ENCODE data around the gene SLC22A9.

SLC22A9 gene

DNA sequence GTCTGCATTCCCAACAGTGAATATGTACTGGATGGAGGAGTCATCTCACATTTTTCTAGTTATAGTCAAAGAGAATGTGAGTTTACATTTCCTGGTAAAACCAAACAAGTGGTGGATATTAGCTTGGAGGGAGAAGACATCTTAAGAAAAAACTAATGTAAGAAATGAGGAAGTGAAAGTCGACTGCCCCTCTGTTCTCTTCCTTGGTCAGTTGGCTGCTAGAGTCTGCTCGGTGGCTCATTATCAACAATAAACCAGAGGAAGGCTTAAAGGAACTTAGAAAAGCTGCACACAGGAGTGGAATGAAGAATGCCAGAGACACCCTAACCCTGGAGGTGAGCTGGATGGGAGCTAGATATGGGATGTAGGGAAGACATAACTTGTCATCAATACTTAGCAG, 5.8 kb downstream of the SLC22A9 start:
- TF ChIP-seq FOXM1 (IDR thresholded peaks at IDR 0.05; ENCODE audit: borderline replicate concordance, low read depth) (no peak), ZBTB7A (IDR thresholded peaks at IDR 0.05; ENCODE audit: low read depth) (no peak), CREB1 (IDR thresholded peaks at IDR 0.05; ENCODE audit: low read depth) (no peak), RAD21 (IDR thresholded peaks at IDR 0.05; ENCODE audit: low read depth) (no peak), USF1 (IDR thresholded peaks at IDR 0.05) (no peak), TAF1 (IDR thresholded peaks at IDR 0.05; ENCODE audit: low read depth) (no peak), YY1 (IDR thresholded peaks at IDR 0.05; ENCODE audit: low read depth) (no peak), NFIC (IDR thresholded peaks at IDR 0.05) (no peak), TCF12 (IDR thresholded peaks at IDR 0.05; ENCODE audit: low read depth) (no peak), MAX (IDR thresholded peaks at IDR 0.05) (no peak), TEAD4 (IDR thresholded peaks at IDR 0.05) (no peak), EGR1 (IDR thresholded peaks at IDR 0.05) (no peak), EP300 (IDR thresholded peaks at IDR 0.05; ENCODE audit: borderline replicate concordance) (no peak), CEBPB (IDR thresholded peaks at IDR 0.05) (no peak)
- TF ChIP-seq, protein P1, sequence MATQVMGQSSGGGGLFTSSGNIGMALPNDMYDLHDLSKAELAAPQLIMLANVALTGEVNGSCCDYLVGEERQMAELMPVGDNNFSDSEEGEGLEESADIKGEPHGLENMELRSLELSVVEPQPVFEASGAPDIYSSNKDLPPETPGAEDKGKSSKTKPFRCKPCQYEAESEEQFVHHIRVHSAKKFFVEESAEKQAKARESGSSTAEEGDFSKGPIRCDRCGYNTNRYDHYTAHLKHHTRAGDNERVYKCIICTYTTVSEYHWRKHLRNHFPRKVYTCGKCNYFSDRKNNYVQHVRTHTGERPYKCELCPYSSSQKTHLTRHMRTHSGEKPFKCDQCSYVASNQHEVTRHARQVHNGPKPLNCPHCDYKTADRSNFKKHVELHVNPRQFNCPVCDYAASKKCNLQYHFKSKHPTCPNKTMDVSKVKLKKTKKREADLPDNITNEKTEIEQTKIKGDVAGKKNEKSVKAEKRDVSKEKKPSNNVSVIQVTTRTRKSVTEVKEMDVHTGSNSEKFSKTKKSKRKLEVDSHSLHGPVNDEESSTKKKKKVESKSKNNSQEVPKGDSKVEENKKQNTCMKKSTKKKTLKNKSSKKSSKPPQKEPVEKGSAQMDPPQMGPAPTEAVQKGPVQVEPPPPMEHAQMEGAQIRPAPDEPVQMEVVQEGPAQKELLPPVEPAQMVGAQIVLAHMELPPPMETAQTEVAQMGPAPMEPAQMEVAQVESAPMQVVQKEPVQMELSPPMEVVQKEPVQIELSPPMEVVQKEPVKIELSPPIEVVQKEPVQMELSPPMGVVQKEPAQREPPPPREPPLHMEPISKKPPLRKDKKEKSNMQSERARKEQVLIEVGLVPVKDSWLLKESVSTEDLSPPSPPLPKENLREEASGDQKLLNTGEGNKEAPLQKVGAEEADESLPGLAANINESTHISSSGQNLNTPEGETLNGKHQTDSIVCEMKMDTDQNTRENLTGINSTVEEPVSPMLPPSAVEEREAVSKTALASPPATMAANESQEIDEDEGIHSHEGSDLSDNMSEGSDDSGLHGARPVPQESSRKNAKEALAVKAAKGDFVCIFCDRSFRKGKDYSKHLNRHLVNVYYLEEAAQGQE (IDR thresholded peaks at IDR 0.05; ENCODE audit: low read depth): no peak

DNA sequence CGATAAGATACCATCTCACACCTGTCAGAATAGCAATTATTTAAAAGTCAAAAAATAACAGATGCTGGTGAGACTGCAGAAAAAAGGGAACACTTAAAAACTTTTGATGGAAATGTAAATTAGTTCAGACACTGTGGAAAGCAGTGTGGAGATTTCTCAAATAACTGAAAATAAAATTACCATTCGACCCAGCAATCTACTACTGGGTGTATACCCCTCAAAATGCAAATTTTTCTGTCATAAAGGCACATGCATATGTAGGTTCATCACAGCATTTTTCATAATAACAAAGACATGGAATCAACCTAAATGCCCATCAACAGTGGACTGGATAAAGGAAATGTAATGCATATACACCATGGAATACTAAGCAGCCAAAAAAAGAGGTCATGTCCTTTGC, 10.5 kb downstream of the SLC22A9 start:
- TF ChIP-seq, protein P1 (IDR thresholded peaks at IDR 0.05; ENCODE audit: low read depth): no peak
- no peak for TF ChIP-seq FOXM1 (IDR thresholded peaks at IDR 0.05; ENCODE audit: borderline replicate concordance, low read depth)
- TF ChIP-seq TCF12 (IDR thresholded peaks at IDR 0.05; ENCODE audit: low read depth): no peak
- no peak for TF ChIP-seq CEBPB (IDR thresholded peaks at IDR 0.05)
- no peak for TF ChIP-seq USF1 (IDR thresholded peaks at IDR 0.05)
- no peak for TF ChIP-seq EP300 (IDR thresholded peaks at IDR 0.05; ENCODE audit: borderline replicate concordance)
- no peak for TF ChIP-seq TAF1 (IDR thresholded peaks at IDR 0.05; ENCODE audit: low read depth)
- TF ChIP-seq NFIC (IDR thresholded peaks at IDR 0.05): no peak
- no peak for TF ChIP-seq ZBTB7A (IDR thresholded peaks at IDR 0.05; ENCODE audit: low read depth)
- TF ChIP-seq CREB1 (IDR thresholded peaks at IDR 0.05; ENCODE audit: low read depth): no peak
- TF ChIP-seq YY1 (IDR thresholded peaks at IDR 0.05; ENCODE audit: low read depth): no peak
- TF ChIP-seq MAX (IDR thresholded peaks at IDR 0.05): no peak
- no peak for TF ChIP-seq RAD21 (IDR thresholded peaks at IDR 0.05; ENCODE audit: low read depth)
- TF ChIP-seq EGR1 (IDR thresholded peaks at IDR 0.05): no peak
- no peak for TF ChIP-seq TEAD4 (IDR thresholded peaks at IDR 0.05)

- no peak for TF ChIP-seq USF1 (IDR thresholded peaks at IDR 0.05)
- no peak for TF ChIP-seq CEBPB (IDR thresholded peaks at IDR 0.05)
- TF ChIP-seq RAD21 (IDR thresholded peaks at IDR 0.05; ENCODE audit: low read depth): no peak
- TF ChIP-seq EP300 (IDR thresholded peaks at IDR 0.05; ENCODE audit: borderline replicate concordance): no peak
- no peak for TF ChIP-seq TAF1 (IDR thresholded peaks at IDR 0.05; ENCODE audit: low read depth)
- TF ChIP-seq TCF12 (IDR thresholded peaks at IDR 0.05; ENCODE audit: low read depth): no peak
- TF ChIP-seq, protein P1 (IDR thresholded peaks at IDR 0.05; ENCODE audit: low read depth): no peak
- TF ChIP-seq NFIC (IDR thresholded peaks at IDR 0.05): no peak
- no peak for TF ChIP-seq TEAD4 (IDR thresholded peaks at IDR 0.05)
Observed at GRCh38 chr11:63395697-63396096, 26.1 kb downstream of the SLC22A9 start.
